HG03064 (cell line): ENCODE measurements around the gene PODNL1.
A peak's percentile ranks its signal among the peaks of the same experiment; 100 is the strongest.
"Not testable (repeated sequence)": the region's sequence is repeated elsewhere in the genome, so short reads cannot be mapped to it uniquely, and the experiment has no call there.

Experiments
- ATAC-seq: cut with Tn5 transposase; IDR thresholded peaks from one replicate; pipeline ENCODE4 v1.9.1; 2021; ENCODE audit warnings: low read depth; ENCODE audit not compliant: unreplicated experiment

PODNL1 gene

GRCh38 chr19:13930402-13930801 lies 7.8 kb downstream of the PODNL1 start:
- ATAC-seq, result no peak

- ATAC-seq, result no peak
Observed at GRCh38 chr19:13929956-13930355, 8.3 kb downstream of the PODNL1 start.

- ATAC-seq, result no peak
Observed at GRCh38 chr19:13929340-13929739, 8.9 kb downstream of the PODNL1 start.

- no peak for ATAC-seq
Observed at GRCh38 chr19:13926715-13927114, 11.5 kb downstream of the PODNL1 start.

- ATAC-seq, result no peak
Observed at GRCh38 chr19:13926010-13926409, 12.2 kb downstream of the PODNL1 start.

- ATAC-seq, result no peak
Observed at GRCh38 chr19:13923194-13923987, 14.8 kb downstream of the PODNL1 start.

- ATAC-seq, result not testable (repeated sequence)
Observed at GRCh38 chr19:13922118-13922517, 16.1 kb downstream of the PODNL1 start.

- no peak for ATAC-seq
Observed at GRCh38 chr19:13920940-13921747, 17.1 kb downstream of the PODNL1 start.

- no peak for ATAC-seq
Observed at GRCh38 chr19:13920524-13920923, 17.7 kb downstream of the PODNL1 start.

- ATAC-seq, result no peak
Observed at GRCh38 chr19:13918726-13919411, 19.3 kb downstream of the PODNL1 start.

- ATAC-seq, result no peak
Observed at GRCh38 chr19:13917888-13918406, 20.3 kb downstream of the PODNL1 start.

GRCh38 chr19:13914777-13915176 lies 23.4 kb downstream of the PODNL1 start:
- no peak for ATAC-seq

GRCh38 chr19:13913352-13913751 lies 24.9 kb downstream of the PODNL1 start:
- ATAC-seq, result no peak

- ATAC-seq, result no peak
Observed at GRCh38 chr19:13909430-13909829, 28.8 kb downstream of the PODNL1 start.

- no peak for ATAC-seq
Observed at GRCh38 chr19:13908674-13909073, 29.5 kb downstream of the PODNL1 start.

GRCh38 chr19:13906910-13907309 lies 31.3 kb downstream of the PODNL1 start:
- ATAC-seq, result no peak

- no peak for ATAC-seq
Observed at GRCh38 chr19:13906521-13906904, 31.7 kb downstream of the PODNL1 start.

GRCh38 chr19:13905634-13906520 lies 32.3 kb downstream of the PODNL1 start, which contains the start of the genes BRME1 and CC2D1A:
BRME1 (minus strand) TSS chr19:13906117; CDS start chr19:13904892, 1,225 bp downstream.
CC2D1A (plus strand) TSS chr19:13906201; CDS start chr19:13906442, 241 bp downstream.
- ATAC-seq, result peak; percentile 72

GRCh38 chr19:13902993-13903555 lies 35.1 kb downstream of the PODNL1 start:
- ATAC-seq, result no peak
